Neural crest cell (in vitro differentiated cells): ENCODE measurements around the gene GANAB. TPM values are rescaled to one million over a fixed set of nuclear protein-coding genes. Genes with fewer than 3 reads are reported as not detected.

ENCODE experiments used
- DNase-seq: peaks from one replicate; pipeline ENCODE4 v3.0.0; 2021; ENCODE audit warnings: low read depth, mixed read lengths, low spot score
- H3K27ac Mint-ChIP-seq: one replicate; pipeline ENCODE4 v1.8.0; 2021; ENCODE audit warnings: mild to moderate bottlenecking, mixed read lengths; ENCODE audit not compliant: unreplicated experiment
- H3K27me3 Mint-ChIP-seq: 2 replicates; pipeline ENCODE4 v1.8.0; 2021; ENCODE audit warnings: low read depth, mild to moderate bottlenecking, mixed read lengths
- H3K36me3 Mint-ChIP-seq: 2 replicates; pipeline ENCODE4 v1.8.0; 2021; ENCODE audit warnings: low read depth, mild to moderate bottlenecking, mixed read lengths
- H3K4me1 Mint-ChIP-seq: 2 replicates; pipeline ENCODE4 v1.8.0; 2021; ENCODE audit warnings: mixed read lengths
- H3K4me3 Mint-ChIP-seq: one replicate; pipeline ENCODE4 v1.8.0; 2021; ENCODE audit warnings: mild to moderate bottlenecking, mixed read lengths
- H3K9me3 Mint-ChIP-seq: 2 replicates; pipeline ENCODE4 v1.8.0; 2021; ENCODE audit warnings: mixed read lengths
- CTCF ChIP-seq: fragments of 200-600 bp; sonication (generic); conservative IDR thresholded peaks from 2 replicates; pipeline ENCODE4 v1.5.0; 2021; ENCODE audit warnings: antibody characterized with exemption, mild to moderate bottlenecking
- total RNA-seq: library from RNA; stranded (reverse); gene quantifications from 2 replicates; pipeline ENCODE4 v1.2.1, GENCODE V29; 2021

Gene GANAB
- total RNA-seq, 1 donor from 2014 or later, result 366 TPM

- peak overlapping the region; percentile 51 for H3K4me3 Mint-ChIP-seq
- H3K4me1 Mint-ChIP-seq, result peaks cover 32% of the 10 kb centered on the region
- peaks cover 2% of the 10 kb centered on the region for H3K36me3 Mint-ChIP-seq
- H3K9me3 Mint-ChIP-seq, result no peaks in the 10 kb centered on the region
- H3K27me3 Mint-ChIP-seq, result peaks cover 3% of the 10 kb centered on the region
- no peak for DNase-seq
- no peak overlapping the region for H3K27ac Mint-ChIP-seq
- no peak for TF ChIP-seq CTCF
Measured at GRCh38 chr11:62649486-62649885, 3.1 kb upstream of the GANAB start.

DNA sequence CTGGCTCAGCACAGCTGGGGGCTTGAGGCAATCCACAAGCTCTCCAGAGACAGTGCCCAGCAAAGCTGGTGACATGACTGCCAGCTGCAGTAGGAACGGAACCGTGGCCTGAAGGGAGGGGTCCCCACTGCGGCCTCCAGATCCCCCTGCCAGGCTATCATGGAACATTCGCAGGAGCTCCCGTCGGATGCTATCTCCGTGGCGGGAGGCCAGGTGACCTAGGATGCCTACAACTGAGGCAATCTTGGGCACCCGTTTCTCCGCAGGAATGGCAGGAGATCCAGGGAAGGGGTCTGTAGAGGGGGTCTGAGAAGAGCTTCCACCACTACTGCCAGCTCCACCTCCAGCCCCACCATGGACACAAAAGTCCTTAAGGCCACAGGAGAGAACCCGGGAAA, 2.6 kb upstream of the GANAB start:
- TF ChIP-seq CTCF, result no peak
- H3K4me3 Mint-ChIP-seq, result peak overlapping the region; percentile 51

DNA sequence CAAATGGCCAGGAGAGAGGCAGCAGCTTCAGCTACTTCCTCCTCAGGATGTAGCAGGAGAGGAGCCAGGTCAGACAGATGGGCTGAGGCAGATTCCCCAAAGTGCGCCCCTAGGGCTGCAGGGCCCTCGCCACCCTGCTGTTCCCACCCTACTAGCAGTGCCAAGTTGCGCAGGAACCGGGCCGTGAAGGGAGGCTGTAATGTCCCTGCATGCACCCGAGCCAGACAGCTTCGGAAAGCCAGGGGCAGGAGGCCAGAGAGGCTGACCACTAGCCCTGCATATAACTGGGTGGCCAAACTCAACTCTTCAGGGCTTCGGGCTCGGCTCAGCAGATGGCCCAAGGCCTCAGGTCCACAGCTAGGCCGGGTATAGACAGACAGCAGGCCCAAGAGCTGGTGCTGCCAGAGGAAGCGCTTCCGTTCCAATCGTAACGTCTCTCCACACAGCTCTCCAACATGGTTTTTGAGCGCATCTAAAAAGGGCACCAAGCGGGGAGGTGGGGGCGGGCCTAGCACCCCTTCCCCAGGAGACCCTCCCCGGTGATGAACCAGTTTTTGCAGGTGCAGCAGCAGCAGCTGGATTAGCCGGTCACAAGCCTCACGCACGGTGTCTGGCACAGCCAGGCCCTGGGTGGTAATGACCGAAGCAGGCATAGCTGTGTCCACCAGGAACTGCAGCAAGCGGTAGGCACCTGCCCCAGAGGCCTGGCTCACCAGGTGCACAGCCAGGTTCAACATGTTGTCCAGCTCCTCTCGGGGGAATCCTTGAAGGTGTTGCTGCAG, 2.0 kb upstream of the GANAB start:
- H3K9me3 Mint-ChIP-seq, result no peaks in the 10 kb centered on the region
- no peak overlapping the region for H3K4me3 Mint-ChIP-seq
- H3K4me1 Mint-ChIP-seq, result peaks cover 28% of the 10 kb centered on the region
- H3K27me3 Mint-ChIP-seq, result peaks cover 3% of the 10 kb centered on the region
- no peak for TF ChIP-seq CTCF
- H3K36me3 Mint-ChIP-seq, result peaks cover 2% of the 10 kb centered on the region
- H3K27ac Mint-ChIP-seq, result no peak overlapping the region
- no peak for DNase-seq

More for the DNA sequence above, 2.6 kb upstream of the GANAB start:
- Mint-ChIP-seq H3K27me3 (peaks cover 3% of the 10 kb centered on the region), H3K9me3 (no peaks in the 10 kb centered on the region), H3K36me3 (peaks cover 2% of the 10 kb centered on the region), H3K4me1 (peaks cover 32% of the 10 kb centered on the region), H3K27ac (no peak overlapping the region)
- DNase-seq, result no peak

- no peak overlapping the region for H3K4me3 Mint-ChIP-seq
- H3K27ac Mint-ChIP-seq, result no peak overlapping the region
- H3K4me1 Mint-ChIP-seq, result peaks cover 23% of the 10 kb centered on the region
Measured at GRCh38 chr11:62647609-62648005, 1.2 kb upstream of the GANAB start.

DNA sequence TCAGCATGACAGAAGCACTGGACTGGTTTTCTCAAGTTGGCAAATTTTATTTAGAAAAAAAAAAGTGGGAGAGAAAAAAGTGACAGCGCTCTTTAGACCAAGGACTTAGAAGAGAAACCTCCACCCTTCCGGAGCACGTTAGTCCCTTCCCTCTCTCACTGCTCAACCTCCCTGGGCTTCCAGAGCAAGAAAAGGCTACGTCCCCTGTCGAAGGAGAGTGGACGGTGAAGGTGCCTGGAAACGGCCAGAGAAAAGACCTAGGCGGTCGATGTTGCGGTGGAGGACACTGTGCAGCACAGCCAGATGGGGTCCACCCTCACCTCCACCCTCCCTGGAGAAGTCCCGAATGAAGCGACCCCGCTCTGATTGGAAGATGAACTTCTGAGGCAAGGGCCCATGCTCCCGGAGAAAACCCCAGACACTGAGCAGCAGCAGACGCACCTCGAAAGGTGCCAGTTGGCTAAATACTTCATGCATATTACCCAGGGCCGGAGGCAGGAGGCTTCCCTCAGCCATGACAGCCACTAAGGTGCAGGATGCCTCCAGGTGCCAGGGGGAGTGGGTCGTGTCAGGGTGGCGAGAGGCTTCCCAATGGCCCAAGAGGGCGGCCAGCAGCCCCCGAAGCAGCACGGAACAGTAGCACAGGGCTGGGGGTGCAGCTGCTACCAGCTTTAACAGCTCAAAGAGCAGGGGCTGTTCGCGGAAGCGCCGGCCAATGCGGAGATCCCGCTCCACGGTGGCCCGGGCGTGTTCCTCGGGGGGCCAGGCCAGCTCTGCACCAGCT, 604 bp upstream of the GANAB start:
- peaks cover 2% of the 10 kb centered on the region for H3K36me3 Mint-ChIP-seq
- peak overlapping the region; percentile 99 for H3K4me3 Mint-ChIP-seq
- no peak for DNase-seq
- peaks cover 3% of the 10 kb centered on the region for H3K27me3 Mint-ChIP-seq
- TF ChIP-seq CTCF, result no peak
- H3K4me1 Mint-ChIP-seq, result peaks cover 18% of the 10 kb centered on the region
- H3K27ac Mint-ChIP-seq, result peak overlapping the region; percentile 99
- H3K9me3 Mint-ChIP-seq, result no peaks in the 10 kb centered on the region

More at GRCh38 chr11:62647609-62648005, 1.2 kb upstream of the GANAB start:
- Mint-ChIP-seq H3K27me3 (peaks cover 3% of the 10 kb centered on the region), H3K36me3 (peaks cover 2% of the 10 kb centered on the region), H3K9me3 (no peaks in the 10 kb centered on the region)
- no peak for TF ChIP-seq CTCF
- DNase-seq, result no peak
